KMS-11 (cell line): ENCODE measurements around the gene SCAND1.
"Not testable (repeated sequence)": the region's sequence is repeated elsewhere in the genome, so short reads cannot be mapped to it uniquely, and the experiment has no call there.

Experiments
- H2AFZ ChIP-seq: fragments of 200-600 bp; sonication (generic); 2 replicates; pipeline ENCODE4 v1.6.1; 2016; ENCODE audit warnings: antibody characterized with exemption, mixed run types, low read depth
- H3K27ac ChIP-seq: fragments of 200-600 bp; sonication (generic); 2 replicates; pipeline ENCODE4 v1.6.1; 2016; ENCODE audit warnings: mild to moderate bottlenecking, mixed run types
- H3K27me3 ChIP-seq: fragments of 200-600 bp; sonication (generic); 2 replicates; pipeline ENCODE4 v1.6.1; 2017; ENCODE audit warnings: mild to moderate bottlenecking, low read depth, mixed run types, moderate library complexity; ENCODE audit not compliant: insufficient read depth
- H3K36me3 ChIP-seq: fragments of 200-600 bp; sonication (generic); 2 replicates; pipeline ENCODE4 v1.6.1; 2017; ENCODE audit warnings: mild to moderate bottlenecking, mixed run types; ENCODE audit not compliant: insufficient read depth
- H3K4me1 ChIP-seq: fragments of 200-600 bp; sonication (generic); 2 replicates; pipeline ENCODE4 v1.6.1; 2016; ENCODE audit warnings: mild to moderate bottlenecking, low read depth, mixed run types; ENCODE audit not compliant: poor library complexity, severe bottlenecking
- H3K4me2 ChIP-seq: fragments of 200-600 bp; sonication (generic); 2 replicates; pipeline ENCODE4 v1.7.0; 2016; ENCODE audit warnings: mild to moderate bottlenecking, mixed run types
- H3K4me3 ChIP-seq: fragments of 200-600 bp; sonication (generic); IDR thresholded peaks from 2 replicates; pipeline ENCODE4 v1.6.1; 2017; ENCODE audit warnings: low read depth, low read length, mixed read lengths; ENCODE audit not compliant: insufficient read depth
- H3K79me2 ChIP-seq: fragments of 200-600 bp; sonication (generic); 2 replicates; pipeline ENCODE4 v1.6.1; 2016; ENCODE audit warnings: low read depth, mixed run types; ENCODE audit not compliant: insufficient read depth
- H3K9ac ChIP-seq: fragments of 200-600 bp; sonication (generic); 2 replicates; pipeline ENCODE4 v1.6.1; 2016; ENCODE audit warnings: mild to moderate bottlenecking, mixed run types
- H4K20me1 ChIP-seq: fragments of 200-600 bp; sonication (generic); 2 replicates; pipeline ENCODE4 v1.6.1; 2016; ENCODE audit warnings: mild to moderate bottlenecking, mixed run types; ENCODE audit not compliant: insufficient read depth
- TF ChIP-seq, protein P1 (sequence below): fragments of 200-600 bp; sonication (generic); conservative IDR thresholded peaks from 2 replicates; pipeline ENCODE4 v1.6.1; 2017; ENCODE audit warnings: low read depth, mild to moderate bottlenecking, antibody characterized with exemption, low read length, moderate library complexity, mixed read lengths

SCAND1 gene

DNA sequence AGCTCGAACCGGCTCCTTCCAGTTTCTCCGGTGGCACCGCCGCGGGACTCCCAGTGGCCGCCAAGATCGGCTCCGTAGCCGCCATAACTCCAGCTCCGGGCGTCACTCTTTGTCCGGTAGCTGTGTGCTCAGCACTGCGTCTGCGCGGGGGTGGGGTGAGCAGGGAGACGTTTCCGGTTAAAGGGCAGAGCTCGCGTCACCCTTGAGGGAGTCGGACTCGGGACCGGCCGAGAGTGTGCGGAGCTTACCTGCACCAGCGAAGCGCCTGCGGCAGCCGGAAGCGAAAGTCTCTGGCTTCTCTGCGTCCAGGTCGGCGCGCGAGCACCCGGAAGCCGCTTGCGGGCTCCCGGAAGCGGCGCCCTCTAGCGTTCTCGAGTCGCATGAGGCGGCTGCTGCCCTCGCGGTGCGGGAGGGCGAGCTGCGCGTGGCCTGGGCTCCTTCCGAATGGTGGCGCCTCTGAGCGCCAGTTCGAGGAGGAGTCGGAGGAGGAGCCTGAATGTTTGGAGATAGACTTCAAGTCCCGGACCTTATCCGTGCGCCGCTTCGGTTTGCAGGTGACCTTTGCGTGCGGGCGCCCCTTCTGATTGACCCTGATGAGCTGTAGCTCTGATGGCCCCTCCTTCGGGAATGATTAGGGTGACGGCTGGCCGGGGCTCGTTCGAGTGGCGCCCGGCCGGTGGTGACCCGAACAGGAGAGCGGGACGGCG is at the start of gene SCAND1:
TSS of gene SCAND1 (minus strand) at position 303 of the 707 bp plus-strand sequence. CDS start at position 85, 218 bp downstream.
- Histone ChIP-seq H3K4me1 (peaks cover 28% of the 10 kb centered on the region), H3K79me2 (peaks cover 38% of the 10 kb centered on the region), H3K27ac (peak within 1 kb of the TSS; percentile 99), H3K36me3 (no peaks in the 10 kb centered on the region), H3K9ac (peak within 1 kb of the TSS; percentile 97), H3K27me3 (no peaks in the 10 kb centered on the region), H3K4me2 (peak within 1 kb of the TSS; percentile 98), H2AFZ (peak within 1 kb of the TSS; percentile 64), H3K4me3 (no peak within 1 kb of the TSS), H4K20me1 (0 out of 2 replicates have a peak, but pooled peaks cover 5% of the 10 kb centered on the region)
- TF ChIP-seq, protein P1, sequence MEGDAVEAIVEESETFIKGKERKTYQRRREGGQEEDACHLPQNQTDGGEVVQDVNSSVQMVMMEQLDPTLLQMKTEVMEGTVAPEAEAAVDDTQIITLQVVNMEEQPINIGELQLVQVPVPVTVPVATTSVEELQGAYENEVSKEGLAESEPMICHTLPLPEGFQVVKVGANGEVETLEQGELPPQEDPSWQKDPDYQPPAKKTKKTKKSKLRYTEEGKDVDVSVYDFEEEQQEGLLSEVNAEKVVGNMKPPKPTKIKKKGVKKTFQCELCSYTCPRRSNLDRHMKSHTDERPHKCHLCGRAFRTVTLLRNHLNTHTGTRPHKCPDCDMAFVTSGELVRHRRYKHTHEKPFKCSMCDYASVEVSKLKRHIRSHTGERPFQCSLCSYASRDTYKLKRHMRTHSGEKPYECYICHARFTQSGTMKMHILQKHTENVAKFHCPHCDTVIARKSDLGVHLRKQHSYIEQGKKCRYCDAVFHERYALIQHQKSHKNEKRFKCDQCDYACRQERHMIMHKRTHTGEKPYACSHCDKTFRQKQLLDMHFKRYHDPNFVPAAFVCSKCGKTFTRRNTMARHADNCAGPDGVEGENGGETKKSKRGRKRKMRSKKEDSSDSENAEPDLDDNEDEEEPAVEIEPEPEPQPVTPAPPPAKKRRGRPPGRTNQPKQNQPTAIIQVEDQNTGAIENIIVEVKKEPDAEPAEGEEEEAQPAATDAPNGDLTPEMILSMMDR = peak; percentile 78; the same call in 1 of the 2 replicates

DNA sequence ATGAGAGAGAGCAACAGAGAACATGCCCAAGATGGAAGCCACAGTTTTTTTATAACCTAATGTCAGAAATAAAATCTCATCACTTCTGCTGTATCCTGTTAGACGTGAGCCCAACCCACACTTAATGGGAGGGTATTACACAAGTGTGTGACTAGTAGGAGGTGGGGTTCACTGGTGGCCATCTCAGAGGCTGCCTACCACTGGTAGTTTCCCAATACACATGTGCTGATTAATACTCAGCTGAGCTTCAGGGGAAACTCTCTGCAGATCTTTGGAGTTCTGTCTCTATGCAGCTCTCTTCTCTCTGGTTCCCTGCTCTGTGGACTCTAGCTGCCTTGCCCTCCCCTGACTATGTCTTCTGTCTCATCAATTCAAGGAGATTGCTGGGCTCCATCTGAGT is 49.7 kb upstream of the SCAND1 start:
- TF ChIP-seq, protein P1 = no peak

DNA sequence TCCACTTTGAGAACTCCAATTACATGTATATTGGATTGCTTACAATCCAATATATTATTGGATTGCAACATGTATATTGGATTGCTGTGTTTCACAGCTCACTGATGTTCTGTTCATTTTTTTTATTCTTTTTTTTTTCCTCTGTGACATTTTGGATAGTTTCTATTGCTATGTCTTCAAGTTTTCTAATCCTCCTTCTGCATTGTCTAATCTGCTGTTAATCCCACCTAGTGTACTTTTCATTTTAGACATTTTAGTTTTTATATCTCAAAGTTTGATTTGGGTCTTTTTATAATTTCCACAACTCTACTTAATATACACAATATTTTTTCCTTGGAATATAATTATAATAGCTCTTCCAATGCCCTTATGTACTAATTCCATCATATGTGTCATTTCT is 48.6 kb upstream of the SCAND1 start:
- no peaks in the 10 kb centered on the region for H4K20me1 ChIP-seq
- H3K4me1 ChIP-seq = no peaks in the 10 kb centered on the region
- no peaks in the 10 kb centered on the region for H3K36me3 ChIP-seq
- H3K79me2 ChIP-seq = no peaks in the 10 kb centered on the region
- H3K4me2 ChIP-seq = no peak overlapping the region
- no peaks in the 10 kb centered on the region for H3K27me3 ChIP-seq
- TF ChIP-seq, protein P1 = no peak
- no peak overlapping the region for H2AFZ ChIP-seq
- H3K27ac ChIP-seq = no peak overlapping the region
- H3K4me3 ChIP-seq = no peak overlapping the region
- no peak overlapping the region for H3K9ac ChIP-seq

More for the DNA sequence above, 49.7 kb upstream of the SCAND1 start:
- Histone ChIP-seq H3K9ac (no peak overlapping the region), H3K36me3 (no peaks in the 10 kb centered on the region), H3K27me3 (no peaks in the 10 kb centered on the region), H3K27ac (no peak overlapping the region), H3K79me2 (no peaks in the 10 kb centered on the region), H3K4me2 (no peak overlapping the region), H3K4me1 (no peaks in the 10 kb centered on the region), H2AFZ (no peak overlapping the region), H4K20me1 (no peaks in the 10 kb centered on the region), H3K4me3 (no peak overlapping the region)

DNA sequence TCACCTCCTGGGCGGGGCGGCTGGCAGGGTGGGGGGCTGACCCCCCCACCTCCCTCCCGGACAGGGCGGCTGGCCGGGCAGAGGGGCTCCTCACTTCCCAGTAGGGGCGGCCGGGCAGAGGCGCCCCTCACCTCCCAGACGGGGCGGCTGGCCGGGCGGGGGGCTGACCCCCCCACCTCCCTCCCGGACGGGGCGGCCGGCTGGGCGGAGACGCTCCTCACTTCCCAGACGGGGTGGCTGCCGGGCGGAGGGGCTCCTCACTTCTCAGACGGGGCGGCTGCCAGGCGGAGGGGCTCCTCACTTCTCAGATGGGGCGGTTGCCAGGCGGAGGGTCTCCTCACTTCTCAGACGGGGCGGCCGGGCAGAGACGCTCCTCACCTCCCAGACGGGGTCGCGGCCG is 47.0 kb upstream of the SCAND1 start:
- not testable (repeated sequence) for H3K4me2 ChIP-seq, H3K4me3 ChIP-seq, H2AFZ ChIP-seq, H4K20me1 ChIP-seq, H3K9ac ChIP-seq, H3K4me1 ChIP-seq, H3K79me2 ChIP-seq, H3K36me3 ChIP-seq, H3K27me3 ChIP-seq, H3K27ac ChIP-seq

DNA sequence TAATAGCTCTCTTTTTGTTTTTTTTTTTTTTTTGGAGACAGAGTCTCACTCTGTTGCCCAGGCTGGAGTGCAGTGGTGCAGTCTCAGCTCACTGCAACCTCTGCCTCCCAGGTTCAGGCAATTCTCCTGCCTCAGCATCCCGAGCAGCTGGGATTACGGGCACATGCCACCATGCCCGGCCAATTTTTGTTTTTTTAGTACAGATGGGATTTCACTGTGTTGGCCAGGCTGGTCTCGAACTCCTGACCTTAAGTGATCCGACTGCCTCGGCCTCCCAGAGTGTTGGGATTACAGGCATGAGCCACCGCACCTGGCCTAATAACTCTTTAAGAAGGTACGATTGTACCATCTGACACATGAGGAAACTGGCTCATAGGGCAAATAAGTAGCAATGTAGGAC is 42.2 kb upstream of the SCAND1 start:
- not testable (repeated sequence) for H4K20me1 ChIP-seq, H3K9ac ChIP-seq, H3K27me3 ChIP-seq, H3K4me2 ChIP-seq, H2AFZ ChIP-seq, H3K79me2 ChIP-seq, H3K4me3 ChIP-seq, H3K27ac ChIP-seq, H3K36me3 ChIP-seq
- peaks cover 26% of the 10 kb centered on the region for H3K4me1 ChIP-seq
